Left ventricle myocardium inferior (tissue), 1 donor: ENCODE data around the gene SYNGR4. TPM values are rescaled to one million over a fixed set of nuclear protein-coding genes. Genes with fewer than 3 reads are reported as not detected.
A peak's percentile ranks its signal among the peaks of the same experiment; 100 is the strongest.

Source experiments
- DNase-seq: peaks from one replicate; pipeline ENCODE4 v3.0.0-alpha.2; 2020
- H3K27ac ChIP-seq: fragments of 200-600 bp; replicated peaks from 2 replicates; pipeline ENCODE4 v1.8.0; 2021
- H3K27me3 ChIP-seq: fragments of 200-600 bp; 2 replicates; pipeline ENCODE4 v1.8.0; 2021; ENCODE audit warnings: low read depth
- H3K36me3 ChIP-seq: fragments of 200-600 bp; 2 replicates; pipeline ENCODE4 v1.8.0; 2021
- H3K4me1 ChIP-seq: fragments of 200-600 bp; 2 replicates; pipeline ENCODE4 v1.8.0; 2021
- H3K4me3 ChIP-seq: fragments of 200-600 bp; 2 replicates; pipeline ENCODE4 v1.8.0; 2021; ENCODE audit warnings: mild to moderate bottlenecking, moderate library complexity
- H3K9me3 ChIP-seq: fragments of 200-600 bp; replicated peaks from 2 replicates; pipeline ENCODE4 v1.8.0; 2021
- CTCF ChIP-seq: fragments of 200-600 bp; IDR thresholded peaks from 2 replicates; pipeline ENCODE4 v1.8.0; 2021; ENCODE audit warnings: antibody characterized with exemption, mild to moderate bottlenecking, borderline replicate concordance
- intact Hi-C: fragments of 100-400 bp; cut with micrococcal nuclease; formaldehyde crosslinking; loops from one replicate; pipeline ENCODE4 v1.11.0; 2022
- total RNA-seq: library from RNA; stranded (reverse); fragmentation: NEBNext Ultra II Directional; extraction: Animal tissue kit (Norgen Biotek cat#: 25700); gene quantifications from one replicate; pipeline ENCODE4 v1.2.1, GENCODE V29; 2021
- donor health status: DM: no; HTN: yes; CAD: no; lungs with severe emphysema.

The SYNGR4 gene
- total RNA-seq, 1 donor from 2014 or later, result not detected

GRCh38 chr19:48394331-48395169 lies 30.4 kb downstream of the SYNGR4 start:
- Histone ChIP-seq H3K4me3 (peak overlapping the region; percentile 41), H3K4me1 (peaks cover 40% of the 10 kb centered on the region), H3K27ac (no peak overlapping the region), H3K9me3 (no peaks in the 10 kb centered on the region), H3K36me3 (peaks cover under 1% of the 10 kb centered on the region), H3K27me3 (peaks cover 64% of the 10 kb centered on the region)
- DNase-seq, result no peak
- TF ChIP-seq CTCF, result no peak
- intact Hi-C loops, result no loop called here

- intact Hi-C loops, result no loop called here
- H3K27ac ChIP-seq, result no peak overlapping the region
- peaks cover 64% of the 10 kb centered on the region for H3K27me3 ChIP-seq
- H3K9me3 ChIP-seq, result no peaks in the 10 kb centered on the region
- DNase-seq, result no peak
- no peak overlapping the region for H3K4me3 ChIP-seq
- no peaks in the 10 kb centered on the region for H3K36me3 ChIP-seq
- peaks cover 40% of the 10 kb centered on the region for H3K4me1 ChIP-seq
- no peak for TF ChIP-seq CTCF
Measured at GRCh38 chr19:48395170-48395455, 30.9 kb downstream of the SYNGR4 start.

GRCh38 chr19:48395499-48395898 lies 31.3 kb downstream of the SYNGR4 start:
- DNase-seq, result no peak
- intact Hi-C loops, result no loop called here
- no peak for TF ChIP-seq CTCF
- Histone ChIP-seq H3K36me3 (no peaks in the 10 kb centered on the region), H3K4me1 (peaks cover 39% of the 10 kb centered on the region), H3K9me3 (no peaks in the 10 kb centered on the region), H3K4me3 (no peak overlapping the region), H3K27me3 (peaks cover 64% of the 10 kb centered on the region), H3K27ac (no peak overlapping the region)

- H3K36me3 ChIP-seq, result no peaks in the 10 kb centered on the region
- no peaks in the 10 kb centered on the region for H3K9me3 ChIP-seq
- DNase-seq, result no peak
- H3K4me1 ChIP-seq, result peaks cover 32% of the 10 kb centered on the region
- intact Hi-C loops, result no loop called here
- TF ChIP-seq CTCF, result no peak
- H3K27me3 ChIP-seq, result peaks cover 64% of the 10 kb centered on the region
- H3K4me3 ChIP-seq, result no peak overlapping the region
- H3K27ac ChIP-seq, result no peak overlapping the region
Measured at GRCh38 chr19:48396016-48396823, 32.1 kb downstream of the SYNGR4 start.

- peak overlapping the region; percentile 57 for H3K4me3 ChIP-seq
- DNase-seq, result no peak
- peaks cover 31% of the 10 kb centered on the region for H3K4me1 ChIP-seq
- H3K27ac ChIP-seq, result no peak overlapping the region
- H3K9me3 ChIP-seq, result no peaks in the 10 kb centered on the region
- no peaks in the 10 kb centered on the region for H3K36me3 ChIP-seq
- intact Hi-C loops, result no loop called here
- TF ChIP-seq CTCF, result no peak
- peaks cover 61% of the 10 kb centered on the region for H3K27me3 ChIP-seq
Measured at GRCh38 chr19:48396824-48397176, 32.6 kb downstream of the SYNGR4 start.
